Measurements from ENCODE around the gene THEMIS2.

DNA sequence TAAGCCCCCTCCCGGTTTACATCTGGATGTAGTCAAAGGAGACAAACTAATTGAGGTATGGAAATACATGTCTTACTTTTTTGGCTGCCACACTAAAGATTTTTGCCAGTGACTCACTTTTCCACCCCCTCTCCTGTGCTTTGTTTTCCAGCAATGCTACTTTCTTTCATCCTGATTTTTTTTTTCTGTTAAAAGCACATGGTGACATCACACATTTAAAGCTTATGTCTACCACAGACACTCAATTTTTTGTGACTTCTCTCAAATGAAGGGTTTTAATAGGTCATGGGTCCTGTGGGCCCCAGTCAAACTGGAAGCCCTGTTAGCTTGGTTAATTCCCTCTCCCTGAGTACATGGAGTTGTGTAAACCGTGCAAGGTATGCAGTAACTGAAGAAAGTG lies 39.6 kb upstream of the THEMIS2 start:
- TF ChIP-seq, protein P1, sequence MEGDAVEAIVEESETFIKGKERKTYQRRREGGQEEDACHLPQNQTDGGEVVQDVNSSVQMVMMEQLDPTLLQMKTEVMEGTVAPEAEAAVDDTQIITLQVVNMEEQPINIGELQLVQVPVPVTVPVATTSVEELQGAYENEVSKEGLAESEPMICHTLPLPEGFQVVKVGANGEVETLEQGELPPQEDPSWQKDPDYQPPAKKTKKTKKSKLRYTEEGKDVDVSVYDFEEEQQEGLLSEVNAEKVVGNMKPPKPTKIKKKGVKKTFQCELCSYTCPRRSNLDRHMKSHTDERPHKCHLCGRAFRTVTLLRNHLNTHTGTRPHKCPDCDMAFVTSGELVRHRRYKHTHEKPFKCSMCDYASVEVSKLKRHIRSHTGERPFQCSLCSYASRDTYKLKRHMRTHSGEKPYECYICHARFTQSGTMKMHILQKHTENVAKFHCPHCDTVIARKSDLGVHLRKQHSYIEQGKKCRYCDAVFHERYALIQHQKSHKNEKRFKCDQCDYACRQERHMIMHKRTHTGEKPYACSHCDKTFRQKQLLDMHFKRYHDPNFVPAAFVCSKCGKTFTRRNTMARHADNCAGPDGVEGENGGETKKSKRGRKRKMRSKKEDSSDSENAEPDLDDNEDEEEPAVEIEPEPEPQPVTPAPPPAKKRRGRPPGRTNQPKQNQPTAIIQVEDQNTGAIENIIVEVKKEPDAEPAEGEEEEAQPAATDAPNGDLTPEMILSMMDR (IDR thresholded peaks at IDR 0.05; ENCODE audit: insufficient read depth, low read depth, low read length), result no peak
- TF ChIP-seq EZH2 (IDR thresholded peaks at IDR 0.05; ENCODE audit: insufficient read depth, low read length), result no peak
